ENCODE results near the gene TMEM138. TPM values are rescaled to one million over a fixed set of nuclear protein-coding genes. Genes with fewer than 3 reads are reported as not detected.

TMEM138 gene
- total and polyA plus RNA-seq, 2 of the 13 experiments (the other 11 are each of a cell fraction or from before 2014, with no cell fraction given), result 43.5 to 61.0 TPM

DNA sequence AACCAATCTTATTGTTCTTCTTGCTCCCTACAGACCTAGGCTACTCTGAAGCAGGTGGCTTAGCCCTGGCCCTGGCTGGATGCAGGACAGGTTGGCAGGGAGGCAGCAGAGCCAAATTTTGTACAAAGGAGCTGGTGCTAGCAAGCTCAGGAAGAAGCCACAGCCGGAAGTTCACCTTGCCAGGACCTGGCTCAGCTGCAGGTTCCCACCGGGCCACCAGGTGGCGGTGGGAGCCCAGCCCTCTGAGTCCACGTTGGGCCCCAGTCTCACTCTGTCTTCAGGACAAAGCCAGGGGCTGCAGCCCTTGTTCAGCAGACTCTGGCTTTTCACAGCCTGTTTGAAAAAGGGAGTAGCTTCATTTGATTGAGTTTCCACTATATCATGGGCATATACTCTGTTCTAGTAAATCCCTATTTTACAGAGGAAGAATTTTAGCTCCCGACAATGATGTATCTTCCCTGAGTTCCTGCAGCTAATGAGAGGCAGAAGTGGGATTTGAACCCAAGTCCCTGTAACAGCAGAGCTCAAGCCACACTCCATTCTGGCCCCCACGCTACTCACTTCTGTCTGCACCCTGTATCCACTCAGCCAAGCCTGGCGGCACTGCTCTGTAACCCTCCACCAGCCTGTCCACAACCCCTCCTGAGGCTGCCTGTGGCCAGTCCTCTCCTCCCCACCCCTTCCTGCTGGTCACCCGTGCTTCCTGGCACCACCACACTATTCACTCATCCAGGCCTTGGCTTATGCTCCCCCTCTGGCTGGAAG, 25.8 kb upstream of the TMEM138 start (continued):
- TF ChIP-seq ZNF652 (CRISPR knock-in tag; IDR thresholded peaks at IDR 0.05; ENCODE audit: borderline replicate concordance, low read depth) (no peak), ZNF138 (CRISPR knock-in tag; IDR thresholded peaks at IDR 0.05; ENCODE audit: low read depth) (peak; percentile 71; the same call in 1 of the 2 replicates), MBD4 (IDR thresholded peaks at IDR 0.05; ENCODE audit: borderline replicate concordance, low read length) (no peak), NFIB (CRISPR knock-in tag; IDR thresholded peaks at IDR 0.05; ENCODE audit: borderline replicate concordance) (no peak), SMAD9 (CRISPR knock-in tag; IDR thresholded peaks at IDR 0.05) (0 out of 2 replicates have a peak, but pooled peaks have one; percentile 14), CENPT (CRISPR knock-in tag; IDR thresholded peaks at IDR 0.05; ENCODE audit: low read depth) (no peak), GABPA (IDR thresholded peaks at IDR 0.05; ENCODE audit: low read depth, low read length) (peak; percentile 49), GABPA (CRISPR knock-in tag; IDR thresholded peaks at IDR 0.05; ENCODE audit: low read depth) (peak; percentile 83), KDM4B (CRISPR knock-in tag; IDR thresholded peaks at IDR 0.05) (peak; percentile 82), NR2F2 (IDR thresholded peaks at IDR 0.05; ENCODE audit: borderline replicate concordance, low read depth) (no peak), ZNF441 (CRISPR knock-in tag; IDR thresholded peaks at IDR 0.05; ENCODE audit: borderline replicate concordance) (no peak), ZEB1 (IDR thresholded peaks at IDR 0.05; ENCODE audit: insufficient replicate concordance, low read depth) (no peak), PHB2 (IDR thresholded peaks at IDR 0.05; ENCODE audit: partially characterized antibody) (no peak), TARDBP (CRISPR knock-in tag; IDR thresholded peaks at IDR 0.05) (no peak), ARNTL (CRISPR knock-in tag; IDR thresholded peaks at IDR 0.05) (no peak), ZNF781 (CRISPR knock-in tag; IDR thresholded peaks at IDR 0.05; ENCODE audit: borderline replicate concordance, not compliant biosample characterization) (no peak), SIX4 (CRISPR knock-in tag; IDR thresholded peaks at IDR 0.05) (no peak)
- TF ChIP-seq, protein P1, sequence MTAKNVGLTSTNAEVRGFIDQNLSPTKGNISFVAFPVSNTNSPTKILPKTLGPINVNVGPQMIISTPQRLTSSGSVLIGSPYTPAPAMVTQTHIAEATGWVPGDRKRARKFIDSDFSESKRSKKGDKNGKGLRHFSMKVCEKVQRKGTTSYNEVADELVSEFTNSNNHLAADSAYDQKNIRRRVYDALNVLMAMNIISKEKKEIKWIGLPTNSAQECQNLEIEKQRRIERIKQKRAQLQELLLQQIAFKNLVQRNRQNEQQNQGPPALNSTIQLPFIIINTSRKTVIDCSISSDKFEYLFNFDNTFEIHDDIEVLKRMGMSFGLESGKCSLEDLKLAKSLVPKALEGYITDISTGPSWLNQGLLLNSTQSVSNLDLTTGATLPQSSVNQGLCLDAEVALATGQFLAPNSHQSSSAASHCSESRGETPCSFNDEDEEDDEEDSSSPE (CRISPR knock-in tag; IDR thresholded peaks at IDR 0.05), result 0 out of 2 replicates have a peak, but pooled peaks have one; percentile 32
- TF ChIP-seq, protein P2, sequence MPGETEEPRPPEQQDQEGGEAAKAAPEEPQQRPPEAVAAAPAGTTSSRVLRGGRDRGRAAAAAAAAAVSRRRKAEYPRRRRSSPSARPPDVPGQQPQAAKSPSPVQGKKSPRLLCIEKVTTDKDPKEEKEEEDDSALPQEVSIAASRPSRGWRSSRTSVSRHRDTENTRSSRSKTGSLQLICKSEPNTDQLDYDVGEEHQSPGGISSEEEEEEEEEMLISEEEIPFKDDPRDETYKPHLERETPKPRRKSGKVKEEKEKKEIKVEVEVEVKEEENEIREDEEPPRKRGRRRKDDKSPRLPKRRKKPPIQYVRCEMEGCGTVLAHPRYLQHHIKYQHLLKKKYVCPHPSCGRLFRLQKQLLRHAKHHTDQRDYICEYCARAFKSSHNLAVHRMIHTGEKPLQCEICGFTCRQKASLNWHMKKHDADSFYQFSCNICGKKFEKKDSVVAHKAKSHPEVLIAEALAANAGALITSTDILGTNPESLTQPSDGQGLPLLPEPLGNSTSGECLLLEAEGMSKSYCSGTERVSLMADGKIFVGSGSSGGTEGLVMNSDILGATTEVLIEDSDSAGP (CRISPR knock-in tag; IDR thresholded peaks at IDR 0.05; ENCODE audit: borderline replicate concordance), result peak; percentile 48; the same call in 1 of the 2 replicates
- TF ChIP-seq, protein P3, sequence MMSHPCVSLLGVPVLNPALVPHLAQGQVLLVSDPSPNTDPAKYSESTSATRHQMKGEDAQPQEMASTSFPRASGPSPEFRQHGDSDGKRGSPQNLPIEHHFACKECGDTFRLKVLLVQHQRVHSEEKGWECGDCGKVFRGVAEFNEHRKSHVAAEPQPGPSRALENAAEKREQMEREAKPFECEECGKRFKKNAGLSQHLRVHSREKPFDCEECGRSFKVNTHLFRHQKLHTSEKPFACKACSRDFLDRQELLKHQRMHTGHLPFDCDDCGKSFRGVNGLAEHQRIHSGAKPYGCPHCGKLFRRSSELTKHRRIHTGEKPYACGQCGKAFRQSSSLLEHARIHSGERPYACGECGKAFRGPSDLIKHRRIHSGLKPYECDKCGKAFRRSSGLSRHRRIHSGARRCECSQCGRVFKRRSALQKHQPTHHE (CRISPR knock-in tag; IDR thresholded peaks at IDR 0.05; ENCODE audit: borderline replicate concordance), result no peak
- TF ChIP-seq, protein P4, sequence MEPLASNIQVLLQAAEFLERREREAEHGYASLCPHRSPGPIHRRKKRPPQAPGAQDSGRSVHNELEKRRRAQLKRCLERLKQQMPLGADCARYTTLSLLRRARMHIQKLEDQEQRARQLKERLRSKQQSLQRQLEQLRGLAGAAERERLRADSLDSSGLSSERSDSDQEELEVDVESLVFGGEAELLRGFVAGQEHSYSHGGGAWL (CRISPR knock-in tag; IDR thresholded peaks at IDR 0.05), result no peak
- TF ChIP-seq, protein P5, sequence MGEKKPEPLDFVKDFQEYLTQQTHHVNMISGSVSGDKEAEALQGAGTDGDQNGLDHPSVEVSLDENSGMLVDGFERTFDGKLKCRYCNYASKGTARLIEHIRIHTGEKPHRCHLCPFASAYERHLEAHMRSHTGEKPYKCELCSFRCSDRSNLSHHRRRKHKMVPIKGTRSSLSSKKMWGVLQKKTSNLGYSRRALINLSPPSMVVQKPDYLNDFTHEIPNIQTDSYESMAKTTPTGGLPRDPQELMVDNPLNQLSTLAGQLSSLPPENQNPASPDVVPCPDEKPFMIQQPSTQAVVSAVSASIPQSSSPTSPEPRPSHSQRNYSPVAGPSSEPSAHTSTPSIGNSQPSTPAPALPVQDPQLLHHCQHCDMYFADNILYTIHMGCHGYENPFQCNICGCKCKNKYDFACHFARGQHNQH (CRISPR knock-in tag; IDR thresholded peaks at IDR 0.05), result no peak
- TF ChIP-seq, protein P6, sequence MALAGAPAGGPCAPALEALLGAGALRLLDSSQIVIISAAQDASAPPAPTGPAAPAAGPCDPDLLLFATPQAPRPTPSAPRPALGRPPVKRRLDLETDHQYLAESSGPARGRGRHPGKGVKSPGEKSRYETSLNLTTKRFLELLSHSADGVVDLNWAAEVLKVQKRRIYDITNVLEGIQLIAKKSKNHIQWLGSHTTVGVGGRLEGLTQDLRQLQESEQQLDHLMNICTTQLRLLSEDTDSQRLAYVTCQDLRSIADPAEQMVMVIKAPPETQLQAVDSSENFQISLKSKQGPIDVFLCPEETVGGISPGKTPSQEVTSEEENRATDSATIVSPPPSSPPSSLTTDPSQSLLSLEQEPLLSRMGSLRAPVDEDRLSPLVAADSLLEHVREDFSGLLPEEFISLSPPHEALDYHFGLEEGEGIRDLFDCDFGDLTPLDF (CRISPR knock-in tag; IDR thresholded peaks at IDR 0.05), result no peak
